Natural killer cell treated with Interleukin-12 subunit alpha and Interleukin-12 subunit beta and Interleukin-15 and Interleukin-18, amount 100 ng/mL, for 72 hours (primary cell): ENCODE measurements around the gene MIER1. TPM values are rescaled to one million over a fixed set of nuclear protein-coding genes. Genes with fewer than 3 reads are reported as not detected.
"Not testable (repeated sequence)": the region's sequence is repeated elsewhere in the genome, so short reads cannot be mapped to it uniquely, and the experiment has no call there.

Experiments used
- ATAC-seq, 2 donors: fragments of 150-1000 bp; cut with Tn5 transposase in 1 of 2; sonication (Bioruptor Pico), chemical (Tn5 transposase) in 1 of 2; 2 replicates each; pipeline ENCODE4 v1.10.0; 2021
- DNase-seq: peaks from one replicate; pipeline ENCODE4 v3.0.0; 2022; ENCODE audit warnings: low spot score
- H3K27ac Mint-ChIP-seq, 2 donors: 1 replicate in 1 of 2; 2 replicates in 1 of 2; pipeline ENCODE4 v1.8.0; 2022; ENCODE audit warnings: mixed read lengths in 2 of 2, mild to moderate bottlenecking in 1 of 2, moderate library complexity in 1 of 2
- H3K27me3 Mint-ChIP-seq, 2 donors: 1 replicate in 1 of 2; 2 replicates in 1 of 2; pipeline ENCODE4 v1.8.0; 2022; ENCODE audit warnings: mixed read lengths in 2 of 2
- H3K36me3 Mint-ChIP-seq: one replicate; pipeline ENCODE4 v1.8.0; 2022; ENCODE audit warnings: mixed read lengths
- H3K4me1 Mint-ChIP-seq, 2 donors: 1 replicate in 1 of 2; 2 replicates in 1 of 2; pipeline ENCODE4 v1.8.0; 2022; ENCODE audit warnings: low read depth in 2 of 2, mixed read lengths in 2 of 2, mild to moderate bottlenecking in 1 of 2
- H3K4me3 Mint-ChIP-seq: one replicate; pipeline ENCODE4 v1.8.0; 2022; ENCODE audit warnings: mixed read lengths
- H3K9me3 Mint-ChIP-seq: 2 replicates; pipeline ENCODE4 v1.8.0; 2022; ENCODE audit warnings: mixed read lengths
- total RNA-seq, 2 donors: library from RNA; stranded (reverse); gene quantifications; one replicate each; pipeline ENCODE4 v1.2.3, GENCODE V29; 2022

The MIER1 gene
- total RNA-seq, 2 donors from 2014 or later, result 50.0 to 67.5 TPM

DNA sequence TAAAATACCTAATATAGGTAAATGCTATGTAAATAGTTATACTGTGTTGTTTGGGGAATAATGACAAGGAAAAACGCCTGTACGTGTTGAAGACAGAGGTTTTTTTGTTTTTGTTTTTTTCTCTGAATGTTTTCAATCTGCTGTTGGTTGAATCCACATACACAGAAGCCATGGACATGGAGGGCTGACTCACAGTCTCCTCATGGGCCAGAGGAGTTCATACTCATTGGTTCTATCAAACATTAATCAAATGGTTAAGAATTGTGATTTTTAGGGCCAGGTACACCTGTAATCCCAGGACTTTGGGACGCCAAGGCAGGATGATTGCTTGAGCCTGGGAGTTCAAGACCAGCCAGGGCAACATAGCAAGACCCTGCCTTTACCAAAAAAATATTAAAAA lies 20.5 kb downstream of the MIER1 start:
- no peak for ATAC-seq
- no peaks in the 10 kb centered on the region for H3K9me3 Mint-ChIP-seq
- no peak overlapping the region for H3K27ac Mint-ChIP-seq
- H3K4me1 Mint-ChIP-seq, result peaks cover 17 to 38% of the 10 kb centered on the region in 2 donors
- DNase-seq, result no peak
- peaks cover 20% of the 10 kb centered on the region for H3K36me3 Mint-ChIP-seq
- H3K4me3 Mint-ChIP-seq, result no peak overlapping the region
- H3K27me3 Mint-ChIP-seq, result no peaks in the 10 kb centered on the region

DNA sequence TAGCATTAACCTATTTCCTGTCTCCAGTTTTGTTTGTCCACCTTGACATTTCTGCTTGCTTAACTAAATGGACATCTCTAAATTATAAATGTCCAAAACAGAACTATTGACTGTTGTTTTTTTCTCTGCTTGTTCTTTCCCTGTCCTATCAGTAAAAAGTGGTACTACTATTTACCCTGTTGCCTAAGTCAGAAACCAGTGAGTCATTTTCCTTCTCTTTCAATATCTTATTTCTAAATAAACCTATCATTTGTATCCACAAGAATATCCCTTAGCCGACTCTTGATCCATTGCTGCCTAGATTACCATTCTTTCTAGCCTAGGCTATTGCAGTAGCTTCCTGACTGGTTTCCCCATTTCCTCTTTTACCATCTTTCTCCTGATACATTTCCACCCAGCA lies 22.5 kb downstream of the MIER1 start:
- Mint-ChIP-seq H3K4me3 (no peak overlapping the region), H3K27me3 (no peaks in the 10 kb centered on the region), H3K27ac (peak overlapping the region; percentile 7 to 9), H3K9me3 (no peaks in the 10 kb centered on the region), H3K36me3 (peaks cover 20% of the 10 kb centered on the region), H3K4me1 (peaks cover 20 to 33% of the 10 kb centered on the region in 2 donors)
- DNase-seq, result no peak
- no peak for ATAC-seq

DNA sequence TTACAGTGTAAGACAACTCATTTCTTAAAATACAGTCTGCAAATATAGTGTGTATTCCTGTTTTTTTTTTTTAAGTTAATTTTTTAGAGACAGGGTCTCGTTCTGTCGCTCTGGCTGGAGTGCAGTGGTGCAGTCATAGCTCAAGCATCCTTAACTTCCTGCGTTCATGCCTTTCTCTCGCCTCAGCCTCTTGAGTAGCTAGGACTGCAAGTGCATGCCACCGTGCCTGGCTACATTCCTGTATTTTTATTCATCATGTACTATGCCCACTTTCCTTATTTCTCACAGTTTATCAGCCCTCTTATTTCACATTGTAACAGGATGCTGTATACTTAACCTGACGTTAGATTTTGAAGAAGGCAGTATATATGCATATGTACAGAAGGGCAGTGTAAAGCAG lies 26.7 kb downstream of the MIER1 start:
- Mint-ChIP-seq H3K4me3 (no peak overlapping the region), H3K4me1 (peaks cover 22 to 33% of the 10 kb centered on the region in 2 donors), H3K36me3 (peaks cover 18% of the 10 kb centered on the region), H3K27me3 (no peaks in the 10 kb centered on the region), H3K27ac (no peak overlapping the region), H3K9me3 (no peaks in the 10 kb centered on the region)
- ATAC-seq, result no peak
- no peak for DNase-seq

DNA sequence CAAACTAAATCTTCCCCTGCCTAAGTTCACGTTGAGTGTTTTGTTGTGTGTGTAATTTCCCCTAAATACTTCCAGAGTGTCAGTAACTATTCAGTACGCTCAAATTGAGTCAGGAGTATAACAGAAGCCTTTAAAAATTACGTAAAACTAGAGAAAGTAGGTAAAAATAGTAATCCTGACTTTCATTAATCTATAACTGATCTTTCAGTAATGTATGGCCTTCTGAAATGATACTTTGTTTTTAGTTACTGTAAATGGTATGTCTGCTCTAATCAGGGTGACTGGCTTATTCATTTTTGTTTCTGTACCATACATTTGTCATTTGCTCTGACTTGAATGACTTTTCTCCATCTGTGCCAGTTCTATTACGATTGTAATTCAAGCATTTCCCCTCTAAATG lies 29.4 kb downstream of the MIER1 start:
- DNase-seq, result no peak
- H3K4me3 Mint-ChIP-seq, result no peak overlapping the region
- H3K27me3 Mint-ChIP-seq, result no peaks in the 10 kb centered on the region
- peak overlapping the region; percentile 24 to 42 for H3K27ac Mint-ChIP-seq
- ATAC-seq, result no peak
- no peaks in the 10 kb centered on the region for H3K9me3 Mint-ChIP-seq
- peaks cover 14% of the 10 kb centered on the region for H3K36me3 Mint-ChIP-seq
- peaks cover 21 to 36% of the 10 kb centered on the region in 2 donors for H3K4me1 Mint-ChIP-seq

DNA sequence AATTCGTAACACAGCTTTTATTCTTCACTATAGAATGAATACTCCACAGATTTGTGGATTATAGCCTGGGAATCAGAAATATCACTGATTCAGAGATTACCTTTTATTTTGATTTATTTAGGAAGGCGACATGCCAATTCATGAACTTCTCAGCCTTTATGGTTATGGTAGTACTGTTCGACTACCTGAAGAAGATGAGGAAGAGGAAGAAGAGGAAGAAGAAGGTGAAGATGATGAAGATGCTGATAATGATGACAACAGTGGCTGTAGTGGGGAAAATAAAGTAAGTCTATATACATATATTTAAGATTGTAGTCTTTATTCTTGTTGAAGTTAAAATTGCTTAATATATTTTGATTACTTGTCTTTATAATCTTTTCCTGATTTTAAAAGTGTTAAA lies 33.1 kb downstream of the MIER1 start:
- Mint-ChIP-seq H3K4me1 (peaks cover 22 to 32% of the 10 kb centered on the region in 2 donors), H3K27ac (peak overlapping the region in 1 of 2 donors; percentile 24), H3K4me3 (no peak overlapping the region), H3K36me3 (peaks cover 27% of the 10 kb centered on the region), H3K27me3 (no peaks in the 10 kb centered on the region), H3K9me3 (no peaks in the 10 kb centered on the region)
- DNase-seq, result no peak
- no peak for ATAC-seq

DNA sequence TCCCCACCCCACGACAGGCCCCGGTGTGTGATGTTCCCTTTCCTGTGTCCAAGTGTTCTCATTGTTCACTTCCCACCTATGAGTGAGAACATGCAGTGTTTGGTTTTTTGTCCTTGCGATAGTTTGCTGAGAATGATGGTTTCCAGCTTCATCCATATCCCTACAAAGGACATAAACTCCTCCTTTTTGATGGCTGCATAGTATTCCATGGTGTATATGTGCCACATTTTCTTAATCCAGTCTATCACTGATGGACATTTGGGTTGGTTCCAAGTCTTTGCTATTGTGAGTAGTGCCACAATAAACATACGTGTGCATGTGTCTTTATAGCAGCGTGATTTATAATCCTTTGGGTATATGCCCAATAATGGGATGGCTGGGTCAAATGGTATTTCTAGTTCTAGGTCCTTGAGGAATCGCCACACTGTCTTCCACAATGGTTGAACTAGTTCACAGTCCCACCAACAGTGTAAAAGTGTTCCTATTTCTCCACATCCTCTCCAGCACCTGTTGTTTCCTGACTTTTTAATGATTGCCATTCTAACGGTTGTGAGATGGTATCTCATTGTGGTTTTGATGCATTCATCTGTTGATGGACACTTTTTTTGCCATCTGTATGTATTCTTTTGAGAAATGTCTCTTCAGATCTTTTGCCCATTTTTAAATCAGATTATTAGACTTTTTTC lies 41.5 kb downstream of the MIER1 start:
- Mint-ChIP-seq H3K27ac (peak overlapping the region in 1 of 2 donors; percentile 51), H3K4me1 (peaks cover 22 to 24% of the 10 kb centered on the region in 2 donors), H3K36me3 (peaks cover 41% of the 10 kb centered on the region)
- not testable (repeated sequence) for H3K27me3 Mint-ChIP-seq, DNase-seq, H3K9me3 Mint-ChIP-seq, H3K4me3 Mint-ChIP-seq, ATAC-seq

DNA sequence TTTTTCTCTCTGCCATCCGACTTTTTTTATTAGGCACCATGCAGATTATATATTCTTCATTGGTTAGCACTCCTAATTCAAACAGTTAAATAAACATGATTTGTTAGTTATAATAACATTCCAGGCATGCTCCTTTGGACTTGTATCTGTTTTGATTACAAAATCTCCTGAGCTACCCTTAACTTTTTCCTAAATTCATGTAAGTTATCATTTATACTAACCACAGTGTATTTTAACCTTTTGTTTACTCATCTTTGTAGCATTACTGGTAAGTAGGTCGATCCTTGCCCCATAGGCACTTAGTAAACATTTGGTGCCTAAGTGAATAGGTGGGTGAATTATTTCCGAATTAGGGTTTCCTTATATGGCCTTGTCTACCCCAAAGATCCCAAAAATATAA lies 43.8 kb downstream of the MIER1 start:
- Mint-ChIP-seq H3K9me3 (no peaks in the 10 kb centered on the region), H3K4me1 (peaks cover 16 to 28% of the 10 kb centered on the region in 2 donors), H3K4me3 (no peak overlapping the region), H3K36me3 (peaks cover 42% of the 10 kb centered on the region), H3K27ac (no peak overlapping the region), H3K27me3 (no peaks in the 10 kb centered on the region)
- DNase-seq (no peak), ATAC-seq (no peak)

DNA sequence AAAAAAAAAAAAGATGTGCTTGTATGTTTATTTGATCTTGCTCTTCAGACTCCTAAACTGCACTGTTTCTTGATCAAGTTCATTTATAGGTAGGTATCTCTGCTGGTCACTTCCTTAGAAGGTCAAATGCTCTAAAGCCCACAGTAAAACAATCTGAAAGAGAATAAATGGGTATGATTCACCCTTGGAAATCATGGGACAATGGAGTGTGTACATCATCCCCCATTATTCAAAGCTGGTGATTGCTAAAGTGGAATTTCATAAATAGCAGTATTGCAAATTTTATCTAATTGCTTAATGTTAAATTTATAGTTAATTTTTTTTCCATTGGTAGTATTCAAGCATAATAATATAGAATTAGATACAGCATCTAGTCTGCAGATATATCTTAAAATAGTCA lies 53.4 kb downstream of the MIER1 start:
- no peak overlapping the region for H3K27ac Mint-ChIP-seq
- DNase-seq, result no peak
- H3K36me3 Mint-ChIP-seq, result peaks cover 30% of the 10 kb centered on the region
- H3K4me1 Mint-ChIP-seq, result peaks cover 11 to 13% of the 10 kb centered on the region in 2 donors
- H3K4me3 Mint-ChIP-seq, result no peak overlapping the region
- no peak for ATAC-seq
- H3K27me3 Mint-ChIP-seq, result no peaks in the 10 kb centered on the region
- H3K9me3 Mint-ChIP-seq, result no peaks in the 10 kb centered on the region

DNA sequence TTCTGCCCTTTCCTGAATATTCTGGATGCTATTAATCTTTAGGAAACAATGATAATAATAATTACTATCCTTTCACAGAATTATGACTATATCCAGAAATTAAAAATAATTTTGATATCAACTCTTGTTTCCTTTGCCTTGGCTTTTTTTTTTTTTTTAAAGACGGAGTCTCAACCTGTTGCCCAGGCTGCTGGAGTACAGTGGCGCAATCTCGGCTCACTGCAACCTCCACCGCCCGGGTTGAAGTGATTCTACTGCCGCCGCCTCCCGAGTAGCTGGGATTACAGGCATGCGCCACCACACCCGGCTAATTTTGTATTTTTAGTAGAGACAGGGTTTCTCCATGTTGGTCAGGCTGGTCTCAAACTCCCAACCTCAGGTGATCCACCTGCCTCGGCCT lies 54.8 kb downstream of the MIER1 start:
- ATAC-seq, H3K27ac Mint-ChIP-seq, DNase-seq, H3K4me3 Mint-ChIP-seq, H3K9me3 Mint-ChIP-seq, H3K27me3 Mint-ChIP-seq: not testable (repeated sequence)
- H3K4me1 Mint-ChIP-seq, result peaks cover 15 to 22% of the 10 kb centered on the region in 2 donors
- peaks cover 35% of the 10 kb centered on the region for H3K36me3 Mint-ChIP-seq

DNA sequence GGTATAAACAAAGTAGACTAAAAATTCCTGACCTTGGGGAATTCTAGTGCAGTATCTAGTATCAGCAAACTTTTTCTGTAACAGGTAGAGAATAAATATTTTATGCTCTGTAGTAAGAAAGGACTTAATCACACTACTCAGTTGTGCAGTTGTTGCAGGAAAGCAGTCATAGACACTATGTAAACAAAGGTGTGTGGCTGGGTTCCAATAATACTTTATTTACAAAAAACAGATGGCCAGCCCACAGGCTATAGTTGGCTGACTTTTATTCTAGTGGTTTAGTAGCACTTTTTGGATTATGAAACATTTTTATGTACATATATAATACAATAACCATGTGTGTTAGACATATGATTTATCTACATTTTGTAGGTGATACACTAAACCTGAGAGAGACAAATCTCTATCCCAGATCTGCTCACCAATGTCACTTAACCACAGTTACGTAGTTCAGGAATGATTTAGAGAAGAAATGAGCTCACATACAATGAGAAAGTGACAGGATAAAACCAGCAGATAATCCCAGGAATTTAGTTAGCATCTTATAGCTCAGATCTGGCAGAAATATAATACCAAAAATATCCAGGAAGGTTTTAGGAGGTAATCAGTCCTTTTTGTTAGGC lies 56.1 kb downstream of the MIER1 start:
- DNase-seq, result no peak
- H3K9me3 Mint-ChIP-seq, result no peaks in the 10 kb centered on the region
- no peak for ATAC-seq
- H3K36me3 Mint-ChIP-seq, result peaks cover 30% of the 10 kb centered on the region
- no peaks in the 10 kb centered on the region for H3K27me3 Mint-ChIP-seq
- H3K4me3 Mint-ChIP-seq, result peak overlapping the region; percentile 62
- H3K27ac Mint-ChIP-seq, result peak overlapping the region; percentile 37 to 79
- peaks cover 15 to 22% of the 10 kb centered on the region in 2 donors for H3K4me1 Mint-ChIP-seq

DNA sequence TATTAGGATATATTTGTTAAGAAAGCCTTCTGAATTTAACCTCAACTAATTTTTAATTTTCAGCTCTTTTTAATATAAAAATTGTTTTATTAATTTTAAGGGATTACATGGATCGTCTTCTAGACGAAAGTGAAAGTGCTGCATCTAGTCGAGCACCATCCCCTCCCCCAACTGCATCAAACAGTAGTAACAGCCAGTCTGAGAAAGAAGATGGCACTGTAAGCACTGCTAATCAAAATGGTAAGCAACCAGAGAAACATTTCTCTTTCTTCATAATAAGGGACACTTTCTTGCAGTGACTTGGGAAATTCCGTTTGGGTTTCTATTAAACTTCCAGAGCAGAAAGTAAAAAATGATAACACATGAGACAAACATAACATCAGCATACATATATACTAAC lies 56.9 kb downstream of the MIER1 start:
- ATAC-seq, result peak in 1 of 2 donors; percentile 54
- peaks cover 15 to 22% of the 10 kb centered on the region in 2 donors for H3K4me1 Mint-ChIP-seq
- peak overlapping the region; percentile 62 for H3K4me3 Mint-ChIP-seq
- H3K27me3 Mint-ChIP-seq, result no peaks in the 10 kb centered on the region
- H3K9me3 Mint-ChIP-seq, result no peaks in the 10 kb centered on the region
- H3K27ac Mint-ChIP-seq, result peak overlapping the region; percentile 37 to 79
- H3K36me3 Mint-ChIP-seq, result peaks cover 30% of the 10 kb centered on the region
- no peak for DNase-seq

DNA sequence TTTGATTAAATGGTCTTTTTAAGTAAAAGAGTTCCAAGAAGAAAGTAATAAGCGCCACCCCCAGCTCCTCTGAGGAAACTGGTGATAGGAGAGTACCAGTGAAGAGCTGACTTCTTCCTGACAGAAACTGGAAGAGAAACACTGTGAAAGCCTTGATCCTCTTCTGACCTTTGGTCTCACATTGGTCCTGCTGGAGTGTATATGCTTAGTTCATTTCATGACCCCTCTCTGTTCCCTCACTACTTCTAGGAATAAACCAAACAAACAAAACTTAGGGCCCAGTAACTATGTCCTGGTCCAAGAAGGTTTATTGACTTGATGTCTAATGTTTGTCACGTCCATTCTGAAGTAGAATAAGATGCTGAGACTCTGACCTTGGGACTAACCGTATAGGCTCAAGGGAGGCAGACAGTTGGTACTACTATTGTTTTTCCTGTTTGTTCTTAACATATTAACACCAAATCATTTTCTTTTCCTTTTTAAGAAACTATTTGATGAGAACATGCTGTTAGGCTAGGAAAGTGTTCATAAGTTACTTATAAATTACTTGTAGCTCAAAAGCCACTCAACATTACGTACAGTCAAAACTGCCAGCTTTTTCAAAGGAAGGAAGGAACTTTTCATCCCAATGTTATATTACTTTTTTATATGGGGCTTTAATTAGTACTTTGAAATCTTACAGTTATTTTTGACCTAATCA lies 57.9 kb downstream of the MIER1 start:
- H3K27me3 Mint-ChIP-seq, result no peaks in the 10 kb centered on the region
- H3K9me3 Mint-ChIP-seq, result no peaks in the 10 kb centered on the region
- peak overlapping the region; percentile 37 to 79 for H3K27ac Mint-ChIP-seq
- DNase-seq (no peak), ATAC-seq (no peak)
- H3K4me3 Mint-ChIP-seq, result no peak overlapping the region
- H3K36me3 Mint-ChIP-seq, result peaks cover 26% of the 10 kb centered on the region
- peaks cover 15 to 23% of the 10 kb centered on the region in 2 donors for H3K4me1 Mint-ChIP-seq

DNA sequence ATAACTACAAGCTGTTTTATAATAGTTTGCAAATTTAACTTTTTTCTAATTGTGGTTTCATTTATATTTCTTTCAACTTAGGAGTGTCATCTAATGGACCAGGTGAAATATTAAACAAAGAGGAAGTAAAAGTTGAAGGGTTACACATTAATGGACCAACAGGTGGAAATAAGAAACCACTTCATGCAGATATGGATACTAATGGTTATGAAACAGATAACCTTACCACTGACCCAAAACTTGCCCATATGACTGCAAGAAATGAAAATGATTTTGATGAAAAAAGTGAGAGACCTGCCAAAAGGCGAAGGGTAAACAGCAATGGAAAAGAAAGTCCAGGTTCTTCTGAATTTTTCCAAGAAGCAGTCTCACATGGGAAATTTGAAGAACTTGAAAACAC lies 59.7 kb downstream of the MIER1 start:
- Mint-ChIP-seq H3K36me3 (peaks cover 29% of the 10 kb centered on the region), H3K9me3 (no peaks in the 10 kb centered on the region), H3K27ac (peak overlapping the region; percentile 54 to 56), H3K4me1 (peaks cover 12 to 27% of the 10 kb centered on the region in 2 donors), H3K27me3 (no peaks in the 10 kb centered on the region), H3K4me3 (no peak overlapping the region)
- no peak for ATAC-seq
- no peak for DNase-seq

DNA sequence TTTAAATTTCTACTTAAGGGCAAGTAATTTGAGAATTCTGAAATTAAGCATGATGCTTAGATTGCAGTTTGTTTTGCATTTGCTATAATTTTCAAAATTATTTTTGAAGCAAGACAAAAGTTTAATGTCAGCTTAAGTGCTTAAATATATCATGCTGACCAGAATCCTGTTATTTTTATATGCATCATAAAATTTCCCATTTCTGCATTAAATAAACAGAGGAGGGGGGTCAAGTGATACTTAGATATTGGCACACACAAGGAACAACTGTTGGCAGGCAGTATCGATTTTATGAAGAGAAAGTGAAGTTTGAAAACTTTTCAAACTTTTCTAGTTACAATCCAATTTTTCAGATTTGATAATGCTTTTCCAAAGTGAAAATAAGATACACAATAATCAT lies 61.0 kb downstream of the MIER1 start:
- H3K9me3 Mint-ChIP-seq, result no peaks in the 10 kb centered on the region
- no peak overlapping the region for H3K27ac Mint-ChIP-seq
- H3K36me3 Mint-ChIP-seq, result peaks cover 23% of the 10 kb centered on the region
- H3K27me3 Mint-ChIP-seq, result no peaks in the 10 kb centered on the region
- peaks cover 13 to 27% of the 10 kb centered on the region in 2 donors for H3K4me1 Mint-ChIP-seq
- ATAC-seq, result no peak
- H3K4me3 Mint-ChIP-seq, result no peak overlapping the region
- DNase-seq, result no peak
